CD4-positive, alpha-beta T cell (primary cell): Measurements from ENCODE around the gene SMU1. TPM values are rescaled to one million over a fixed set of nuclear protein-coding genes. Genes with fewer than 3 reads are reported as not detected.
A peak's percentile ranks its signal among the peaks of the same experiment; 100 is the strongest.

ENCODE experiments used
- ATAC-seq: fragments of 200-7000 bp; cut with Tn5 transposase; one replicate; pipeline ENCODE4 v1.10.0; 2022; ENCODE audit warnings: mild to moderate bottlenecking; ENCODE audit not compliant: poor library complexity
- CTCF ChIA-PET: fragments of 350-600 bp; sonication (Branson Sonifier 250); formaldehyde crosslinking; loops from one replicate; lab custom pipeline; 2021; ENCODE audit warnings: antibody characterized with exemption, inconsistent platforms; lab: Charles Lee
- POLR2A ChIA-PET: fragments of 350-600 bp; sonication (Branson Sonifier 250); formaldehyde crosslinking; loops from one replicate; lab custom pipeline; 2021; ENCODE audit warnings: antibody characterized with exemption, inconsistent platforms; lab: Charles Lee
- DNase-seq, 14 experiments: peaks; one replicate each; pipeline ENCODE4 v3.0.0-alpha.2; 2013 to 2020; ENCODE audit warnings: mixed read lengths in 2 of 14
- H3K27ac ChIP-seq, 2 donors: one replicate each; pipeline versions ENCODE4 v1.5.1 to v1.7.0; 2013; ENCODE audit warnings: low read length in 2 of 2, low read depth in 1 of 2, mild to moderate bottlenecking in 1 of 2
- H3K27me3 ChIP-seq, 2 experiments: 1 replicate in 1 of 2; 2 replicates in 1 of 2; pipeline versions ENCODE4 v1.6.1 to v1.7.0; 2013; ENCODE audit warnings: low read length in 2 of 2, control low read depth in 1 of 2, mild to moderate bottlenecking in 1 of 2, moderate library complexity in 1 of 2; ENCODE audit not compliant: insufficient read depth in 2 of 2, control insufficient read depth in 1 of 2
- H3K36me3 ChIP-seq: one replicate; pipeline ENCODE4 v1.6.1; 2013; ENCODE audit warnings: low read length, control low read depth; ENCODE audit not compliant: insufficient read depth
- H3K4me1 ChIP-seq: one replicate; pipeline ENCODE4 v1.6.1; 2013; ENCODE audit warnings: low read length, control low read depth; ENCODE audit not compliant: insufficient read depth
- H3K4me3 ChIP-seq: one replicate; pipeline ENCODE4 v1.5.1; 2013; ENCODE audit warnings: mild to moderate bottlenecking, low read length, moderate library complexity
- H3K9me3 ChIP-seq, 2 experiments: 1 replicate in 1 of 2; 2 replicates in 1 of 2; pipeline versions ENCODE4 v1.6.1 to v1.7.0; 2013; ENCODE audit warnings: low read length in 2 of 2, mild to moderate bottlenecking in 2 of 2, control low read depth in 1 of 2, moderate library complexity in 1 of 2; ENCODE audit not compliant: control insufficient read depth in 1 of 2, insufficient read depth in 1 of 2
- H3K27ac Mint-ChIP-seq: one replicate; pipeline ENCODE4 v1.8.0; 2020; ENCODE audit warnings: mixed read lengths
- H3K27me3 Mint-ChIP-seq: one replicate; pipeline ENCODE4 v1.8.0; 2021; ENCODE audit warnings: mixed read lengths
- H3K36me3 Mint-ChIP-seq: one replicate; pipeline ENCODE4 v1.8.0; 2021; ENCODE audit warnings: low read depth, mixed read lengths
- H3K4me1 Mint-ChIP-seq: one replicate; pipeline ENCODE4 v1.8.0; 2021; ENCODE audit warnings: low read depth, mixed read lengths
- H3K4me3 Mint-ChIP-seq: one replicate; pipeline ENCODE4 v1.8.0; 2020; ENCODE audit warnings: mild to moderate bottlenecking, mixed read lengths
- H3K9me3 Mint-ChIP-seq: one replicate; pipeline ENCODE4 v1.8.0; 2020; ENCODE audit warnings: mixed read lengths
- intact Hi-C, 2 experiments: fragments of 100-400 bp; cut with DNase I in 1 of 2; cut with micrococcal nuclease in 1 of 2; formaldehyde crosslinking; loops; one replicate each; pipeline versions ENCODE4 v1.15.1 to v1.9.0; 2023 to 2025; cut with DNase I, micrococcal nuclease
- total RNA-seq, 174 experiments: library from RNA in 2 of 174; stranded (reverse) in 2 of 174; gene quantifications; one replicate each; pipeline ENCODE4 v1.2.3 and lab custom pipeline; 2021 to 2026
- TF ChIP-seq, protein P1 (sequence below): fragments of 200-600 bp; IDR thresholded peaks from one replicate; pipeline ENCODE4 v1.8.0; 2022; ENCODE audit warnings: antibody characterized with exemption, mild to moderate bottlenecking

The SMU1 gene
- total RNA-seq, 2 experiments from 2014 or later, result 25.1 to 26.0 TPM

DNA sequence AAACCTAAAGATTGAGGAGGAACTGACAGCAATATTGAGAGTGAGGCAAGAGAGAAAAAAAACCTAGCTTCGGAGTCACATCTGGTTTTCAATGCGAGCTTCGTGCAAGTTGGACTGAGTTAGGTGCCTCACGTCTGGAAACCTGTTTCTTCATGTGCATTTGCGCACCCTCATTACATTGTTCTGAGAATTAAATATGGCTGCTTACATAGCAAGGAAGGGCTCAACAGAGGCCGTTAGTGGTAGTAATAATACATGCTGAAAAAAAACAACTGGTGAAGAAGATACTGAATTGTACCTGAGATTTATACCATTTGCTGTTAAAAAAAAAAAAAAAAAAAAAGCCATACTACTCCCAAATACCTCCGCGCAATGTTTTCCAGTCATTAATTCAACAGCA is 32.8 kb downstream of the SMU1 start:
- CTCF ChIA-PET, result no interaction called here
- H3K27me3 Mint-ChIP-seq, result no peaks in the 10 kb centered on the region
- H3K27ac ChIP-seq, result no peak overlapping the region
- H3K27ac Mint-ChIP-seq, result peak overlapping the region; percentile 80
- peak overlapping the region; percentile 63 for H3K4me3 ChIP-seq
- H3K4me1 ChIP-seq, result peaks cover 15% of the 10 kb centered on the region
- POLR2A ChIA-PET, result interaction anchor here (1.0 to 3.6 kb wide), 4 partner anchors 9 to 410 kb away, joined by 3 to 16 read pairs (median 4); partner anchors contain the start of genes DNAJA1 and NFX1
- TF ChIP-seq, protein P1, sequence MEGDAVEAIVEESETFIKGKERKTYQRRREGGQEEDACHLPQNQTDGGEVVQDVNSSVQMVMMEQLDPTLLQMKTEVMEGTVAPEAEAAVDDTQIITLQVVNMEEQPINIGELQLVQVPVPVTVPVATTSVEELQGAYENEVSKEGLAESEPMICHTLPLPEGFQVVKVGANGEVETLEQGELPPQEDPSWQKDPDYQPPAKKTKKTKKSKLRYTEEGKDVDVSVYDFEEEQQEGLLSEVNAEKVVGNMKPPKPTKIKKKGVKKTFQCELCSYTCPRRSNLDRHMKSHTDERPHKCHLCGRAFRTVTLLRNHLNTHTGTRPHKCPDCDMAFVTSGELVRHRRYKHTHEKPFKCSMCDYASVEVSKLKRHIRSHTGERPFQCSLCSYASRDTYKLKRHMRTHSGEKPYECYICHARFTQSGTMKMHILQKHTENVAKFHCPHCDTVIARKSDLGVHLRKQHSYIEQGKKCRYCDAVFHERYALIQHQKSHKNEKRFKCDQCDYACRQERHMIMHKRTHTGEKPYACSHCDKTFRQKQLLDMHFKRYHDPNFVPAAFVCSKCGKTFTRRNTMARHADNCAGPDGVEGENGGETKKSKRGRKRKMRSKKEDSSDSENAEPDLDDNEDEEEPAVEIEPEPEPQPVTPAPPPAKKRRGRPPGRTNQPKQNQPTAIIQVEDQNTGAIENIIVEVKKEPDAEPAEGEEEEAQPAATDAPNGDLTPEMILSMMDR, result no peak
- no peak for ATAC-seq
- H3K27me3 ChIP-seq, result no peaks in the 10 kb centered on the region
- peaks cover 24% of the 10 kb centered on the region for H3K4me1 Mint-ChIP-seq
- H3K4me3 Mint-ChIP-seq, result peak overlapping the region; percentile 83
- H3K36me3 Mint-ChIP-seq, result peaks cover 53% of the 10 kb centered on the region
- intact Hi-C loops, result loop anchor here in 1 of 2 experiments (5.0 kb wide), 1 partner anchor 34 kb away; the partner anchor contains the start of gene SMU1
- no peaks in the 10 kb centered on the region for H3K9me3 ChIP-seq
- H3K36me3 ChIP-seq, result peaks cover 46% of the 10 kb centered on the region
- no peak for DNase-seq
- no peaks in the 10 kb centered on the region for H3K9me3 Mint-ChIP-seq

DNA sequence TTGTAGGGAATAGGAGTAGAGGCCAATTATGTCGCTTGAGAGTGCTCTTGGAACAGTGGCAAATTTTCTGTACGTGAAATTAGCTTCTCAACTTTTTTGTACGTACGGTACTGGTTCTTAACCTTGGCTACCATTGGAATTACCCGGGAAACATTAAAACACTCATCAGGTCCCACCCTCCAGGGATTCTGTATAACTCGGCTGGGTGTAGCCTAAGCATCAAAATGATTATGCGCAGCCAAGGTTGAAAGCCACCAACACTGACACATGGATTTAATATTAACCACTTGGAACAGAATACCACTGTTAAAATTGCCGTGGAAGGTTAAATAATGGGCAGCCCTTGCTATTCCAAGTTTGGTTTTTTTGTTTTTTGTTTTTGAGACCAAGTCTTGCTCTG is 34.0 kb downstream of the SMU1 start:
- Mint-ChIP-seq H3K4me1 (peaks cover 24% of the 10 kb centered on the region), H3K9me3 (no peaks in the 10 kb centered on the region), H3K36me3 (peaks cover 56% of the 10 kb centered on the region), H3K4me3 (no peak overlapping the region), H3K27ac (no peak overlapping the region), H3K27me3 (no peaks in the 10 kb centered on the region)
- TF ChIP-seq, protein P1, result no peak
- H3K27me3 ChIP-seq, result no peaks in the 10 kb centered on the region
- H3K4me1 ChIP-seq, result peaks cover 15% of the 10 kb centered on the region
- DNase-seq (no peak), ATAC-seq (no peak)
- H3K9me3 ChIP-seq, result no peaks in the 10 kb centered on the region
- H3K36me3 ChIP-seq, result peaks cover 50% of the 10 kb centered on the region
- CTCF ChIA-PET, result no interaction called here
- POLR2A ChIA-PET, result interaction anchor here (0.7 to 3.6 kb wide), 4 partner anchors 10 to 17 kb away, joined by 3 to 16 read pairs (median 4); partner anchors contain the start of gene DNAJA1
- H3K4me3 ChIP-seq, result no peak overlapping the region
- intact Hi-C loops, result loop anchor here in 1 of 2 experiments (5.0 kb wide), 1 partner anchor 35 kb away; the partner anchor contains the start of gene SMU1
- no peak overlapping the region for H3K27ac ChIP-seq

DNA sequence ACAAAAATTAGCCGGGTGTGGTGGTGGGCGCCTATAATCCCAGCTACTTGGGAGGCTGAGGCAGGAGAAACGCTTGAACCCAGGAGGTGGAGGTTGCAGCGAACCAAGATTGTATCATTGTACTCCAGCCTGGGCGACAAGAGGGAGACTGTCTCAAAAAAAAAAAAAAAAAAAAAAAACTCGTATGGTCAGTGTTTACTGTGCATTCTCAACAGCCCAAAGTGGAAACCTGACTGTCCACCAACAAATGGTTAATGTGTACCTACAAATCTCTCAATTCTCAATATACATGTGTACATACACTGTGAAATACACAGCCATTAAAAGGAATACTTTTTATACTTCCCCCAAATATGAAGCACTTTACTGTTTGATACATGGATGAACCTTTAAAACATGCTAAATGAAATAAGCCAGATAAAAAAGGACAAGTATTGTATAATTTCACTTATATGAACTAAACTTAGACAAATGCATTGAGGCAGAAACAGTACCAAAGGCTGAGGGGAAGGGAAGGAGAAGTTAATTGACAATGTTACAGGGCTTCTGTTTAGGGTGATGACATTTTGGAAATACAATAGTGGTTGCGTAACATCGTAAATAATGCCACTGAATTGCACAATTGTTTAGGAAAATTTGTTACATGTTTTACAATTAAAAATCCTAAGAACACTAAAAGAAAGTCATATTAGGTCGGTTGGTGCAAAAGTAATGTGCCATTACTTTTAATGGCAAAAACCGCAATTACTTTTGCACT is 34.9 kb downstream of the SMU1 start:
- peaks cover 56% of the 10 kb centered on the region for H3K36me3 Mint-ChIP-seq
- DNase-seq (peak in 2 of 14 experiments; percentile 39 to 41), ATAC-seq (no peak)
- ChIA-PET POLR2A (interaction anchor here (1.0 to 3.6 kb wide), 2 partner anchors 13 to 16 kb away, joined by 3 to 16 read pairs; partner anchors contain the start of gene DNAJA1), CTCF (no interaction called here)
- H3K9me3 Mint-ChIP-seq, result no peaks in the 10 kb centered on the region
- no peak overlapping the region for H3K4me3 Mint-ChIP-seq
- H3K4me1 ChIP-seq, result peaks cover 15% of the 10 kb centered on the region
- peaks cover 55% of the 10 kb centered on the region for H3K36me3 ChIP-seq
- H3K4me3 ChIP-seq, result no peak overlapping the region
- TF ChIP-seq, protein P1, result no peak
- H3K27me3 Mint-ChIP-seq, result no peaks in the 10 kb centered on the region
- peaks cover 27% of the 10 kb centered on the region for H3K4me1 Mint-ChIP-seq
- no peaks in the 10 kb centered on the region for H3K9me3 ChIP-seq
- intact Hi-C loops, result loop anchor here in 1 of 2 experiments (5.0 kb wide), 1 partner anchor 36 kb away; the partner anchor contains the start of gene SMU1
- no peak overlapping the region for H3K27ac ChIP-seq
- H3K27me3 ChIP-seq, result no peaks in the 10 kb centered on the region
- peak overlapping the region; percentile 1 for H3K27ac Mint-ChIP-seq
